HG03103 (cell line): Measurements from ENCODE around the gene SORCS1.

Experiments
- ATAC-seq: cut with Tn5 transposase; IDR thresholded peaks from one replicate; pipeline ENCODE4 v1.9.1; 2021; ENCODE audit warnings: low read depth; ENCODE audit not compliant: unreplicated experiment

SORCS1 gene

DNA sequence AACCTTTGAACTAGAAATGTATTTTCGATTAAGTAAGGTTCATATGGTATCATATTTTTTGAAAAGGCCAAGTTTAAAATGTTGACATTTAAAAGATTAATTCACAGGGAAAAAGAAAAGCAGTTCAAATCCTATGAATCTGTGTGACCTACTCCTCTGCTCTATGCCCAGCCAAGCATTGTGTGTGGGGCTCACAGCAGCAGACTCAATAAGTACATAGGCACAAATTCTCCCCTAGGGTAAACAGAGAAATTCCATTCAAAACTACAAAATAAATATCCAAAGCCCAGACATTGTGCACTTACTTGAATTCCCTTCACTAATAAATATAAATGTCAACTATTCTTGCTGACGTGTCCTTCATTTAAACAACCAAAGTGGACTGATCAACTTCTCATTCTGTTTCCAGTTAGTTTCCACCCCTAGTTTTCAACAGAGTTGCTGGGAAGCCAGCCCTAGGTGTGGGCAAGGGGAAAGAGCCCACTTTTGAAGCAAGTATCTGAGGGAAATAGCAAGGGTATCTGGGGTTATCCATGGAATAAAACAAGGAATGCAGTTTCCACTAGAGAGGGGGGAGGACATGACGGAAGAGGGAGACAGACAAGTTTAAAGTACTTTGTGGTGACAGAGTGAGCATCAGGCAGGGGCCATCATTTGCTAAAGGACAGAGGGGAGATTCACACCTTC is 533.3 kb downstream of the SORCS1 start:
- no peak for ATAC-seq

DNA sequence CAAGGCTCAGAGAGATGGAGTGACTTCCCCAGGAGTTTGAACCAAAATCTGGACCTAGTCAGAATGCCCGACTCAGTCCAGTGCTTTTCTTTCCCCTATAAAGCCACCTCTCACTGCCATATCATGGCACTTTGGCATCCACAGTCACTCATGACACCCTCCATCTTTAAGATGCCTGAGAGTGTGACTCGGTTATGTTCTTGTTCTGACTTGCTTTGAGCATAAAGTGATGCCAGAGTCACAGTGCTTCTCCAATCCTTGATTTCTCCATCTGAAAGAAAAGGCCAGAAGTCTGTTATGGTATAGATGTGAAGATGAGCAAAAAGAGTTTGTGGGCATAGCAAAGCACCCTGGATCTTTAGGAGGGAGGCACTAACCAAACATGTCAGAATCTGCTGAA is 538.1 kb downstream of the SORCS1 start:
- no peak for ATAC-seq

DNA sequence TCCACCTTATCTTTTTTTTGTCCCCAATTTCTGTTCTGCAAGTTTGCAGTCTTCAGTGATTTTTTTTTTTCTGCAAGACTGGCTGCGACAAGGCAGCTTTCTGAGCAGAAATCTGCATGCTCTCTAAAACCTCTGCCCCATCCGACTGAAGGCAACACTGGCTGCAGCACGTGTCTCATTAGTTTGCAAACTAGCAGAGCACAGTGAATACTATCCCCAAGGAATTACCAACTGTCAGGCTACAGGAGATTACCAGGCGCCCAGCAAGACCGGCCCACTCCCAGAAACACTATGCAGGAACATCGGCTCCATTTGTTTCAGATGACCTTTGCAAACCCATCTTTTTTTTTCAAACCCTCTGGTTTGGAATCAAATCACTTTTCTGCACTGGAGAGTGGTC is 538.8 kb downstream of the SORCS1 start:
- no peak for ATAC-seq

DNA sequence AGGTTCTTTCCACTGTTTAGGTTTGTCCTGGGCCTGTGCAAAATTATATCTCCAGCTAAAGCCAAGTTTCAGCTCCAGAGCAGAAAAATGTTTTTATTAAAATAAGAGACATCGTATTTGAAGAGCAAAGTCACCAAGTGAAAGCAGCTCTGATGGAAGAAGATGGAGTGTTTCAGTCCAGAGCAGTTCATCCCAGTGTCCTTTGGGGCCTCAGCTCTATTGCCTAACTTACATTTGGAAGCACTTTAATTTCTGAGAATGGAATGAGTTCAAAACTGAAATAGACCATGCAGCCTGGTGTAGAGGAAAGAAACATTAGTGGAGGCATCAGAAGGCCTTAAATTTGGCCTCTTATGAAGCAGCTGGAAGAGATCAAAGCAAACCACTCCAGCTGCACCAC is 545.2 kb downstream of the SORCS1 start:
- ATAC-seq = no peak

DNA sequence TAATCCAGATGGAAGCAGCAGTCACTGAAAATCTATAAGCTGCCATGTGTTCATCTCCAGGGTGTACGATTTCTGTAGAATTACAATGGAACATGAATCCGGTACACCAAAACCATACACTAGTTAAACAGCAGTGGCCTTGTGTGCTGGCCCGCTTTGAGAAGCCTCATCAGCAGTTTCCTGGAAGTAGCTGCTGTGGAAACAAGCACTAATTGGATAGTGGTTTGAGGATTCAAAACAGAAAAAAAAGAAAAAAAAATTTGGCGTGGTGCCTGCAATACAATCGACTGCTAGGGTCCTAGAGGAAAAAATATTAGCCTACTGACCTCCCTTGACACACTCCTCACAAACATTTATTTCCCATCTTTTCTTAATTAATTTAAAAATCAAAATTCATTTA is 545.9 kb downstream of the SORCS1 start:
- ATAC-seq = no peak

DNA sequence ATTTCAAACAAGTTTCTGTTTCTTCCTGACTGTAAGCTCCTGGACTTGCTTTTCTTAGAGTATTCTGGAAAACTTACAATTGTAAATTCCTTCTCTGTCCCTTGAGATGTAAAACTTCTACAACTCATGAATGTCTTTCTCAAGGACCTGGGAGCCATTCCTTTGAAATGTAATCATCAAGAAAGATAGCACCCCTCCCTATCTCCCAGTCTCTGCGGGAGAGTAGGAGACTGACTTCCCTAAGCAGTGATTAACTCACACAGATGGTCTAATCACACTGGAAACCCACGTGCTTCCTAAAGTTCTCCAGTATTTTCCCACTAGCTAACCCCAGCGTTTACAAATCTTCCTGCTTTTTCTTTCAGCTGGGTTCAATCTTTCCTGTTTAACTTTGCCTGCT is 549.4 kb downstream of the SORCS1 start:
- ATAC-seq = no peak

DNA sequence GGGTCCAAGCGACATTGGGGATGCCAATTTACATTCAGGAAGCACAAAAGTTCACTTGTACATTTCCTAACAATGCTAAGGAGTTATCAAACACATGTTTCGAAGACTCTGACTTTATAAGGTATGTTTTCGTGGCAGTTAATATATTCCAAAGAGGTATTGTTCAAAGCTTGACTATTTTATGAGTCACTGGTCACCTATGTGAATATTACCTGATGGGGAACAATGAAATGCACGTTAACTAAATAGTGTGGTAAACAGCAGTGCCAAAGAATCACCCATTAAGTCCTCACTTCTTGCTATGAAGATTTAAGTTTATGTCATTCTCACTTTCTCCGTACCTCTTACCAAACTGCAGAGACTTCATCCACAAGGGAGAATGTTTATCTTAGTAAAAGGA is 550.2 kb downstream of the SORCS1 start:
- ATAC-seq = no peak

DNA sequence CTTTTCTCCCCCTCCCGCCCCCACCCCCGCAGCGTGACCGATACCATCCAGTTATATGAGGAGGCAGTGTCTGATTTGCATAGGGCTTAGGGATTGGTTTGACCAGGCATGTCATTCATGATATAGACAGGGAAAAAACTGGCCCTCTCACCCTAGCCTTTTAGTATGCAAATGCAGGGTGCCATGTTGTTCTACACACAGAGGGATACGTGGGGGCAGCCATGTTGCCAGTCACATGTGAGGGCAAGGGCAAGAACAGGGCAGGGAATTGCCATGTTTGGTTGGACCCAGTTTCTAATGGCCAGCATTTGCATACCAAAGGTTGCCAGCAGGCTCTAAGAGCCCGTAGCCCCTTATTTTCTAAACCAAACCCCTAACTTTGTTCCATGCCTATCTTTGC is 552.1 kb downstream of the SORCS1 start:
- no peak for ATAC-seq

DNA sequence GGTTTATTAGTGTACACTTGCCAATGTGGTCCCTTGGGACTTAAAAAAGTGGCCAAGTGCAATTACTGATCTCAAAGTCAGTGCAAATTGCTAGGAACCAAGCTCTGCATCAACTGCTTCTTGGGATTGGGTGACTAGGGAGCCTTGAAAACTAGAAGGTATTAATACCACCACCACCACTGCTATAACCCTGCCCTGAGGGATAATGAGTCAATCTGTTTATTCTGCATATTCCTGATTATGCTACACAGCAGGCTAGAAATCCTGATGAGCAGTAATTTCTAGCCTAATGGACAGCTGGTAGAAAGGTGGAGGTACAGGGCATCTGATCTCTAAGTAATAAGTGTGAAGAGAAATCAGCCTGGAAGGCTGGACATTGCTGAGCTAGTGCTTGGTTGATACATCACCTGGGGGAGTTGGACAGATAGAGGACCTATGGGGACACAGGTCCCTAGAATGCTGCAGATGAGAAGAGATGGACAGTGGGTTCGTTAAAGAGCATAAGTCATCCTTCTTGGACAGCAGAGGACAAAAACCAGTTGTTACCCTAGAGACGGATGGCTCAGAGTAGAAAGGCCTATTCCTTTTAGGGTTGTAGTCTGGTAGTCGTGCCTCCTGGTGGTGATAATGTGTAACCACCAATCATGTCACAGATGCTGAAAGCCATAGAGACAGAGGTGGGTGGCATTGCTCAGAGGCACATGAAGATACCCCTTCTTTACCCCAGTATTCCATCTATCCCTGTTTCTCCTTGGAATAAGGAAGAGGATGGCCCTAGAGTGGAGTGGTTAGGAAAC is 554.8 kb downstream of the SORCS1 start:
- ATAC-seq = no peak

DNA sequence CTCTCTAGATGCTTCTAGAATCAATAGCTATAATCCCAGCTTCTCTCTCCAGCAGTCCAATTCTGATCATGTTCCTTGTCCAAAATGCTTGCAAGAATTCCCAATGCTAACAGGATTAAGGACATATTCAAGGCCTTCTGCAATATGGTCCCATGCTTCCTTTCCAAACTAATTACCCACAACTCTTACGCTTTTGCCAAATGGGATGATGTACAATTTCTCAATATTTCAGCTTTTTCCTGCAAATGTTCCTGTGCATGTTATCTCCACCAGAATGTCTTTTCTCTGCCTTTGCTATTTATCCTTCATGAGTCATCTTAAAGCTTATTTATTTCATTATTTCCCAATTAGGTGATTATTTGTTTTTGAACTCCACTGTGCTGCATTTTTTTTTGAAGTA is 556.4 kb downstream of the SORCS1 start:
- no peak for ATAC-seq

DNA sequence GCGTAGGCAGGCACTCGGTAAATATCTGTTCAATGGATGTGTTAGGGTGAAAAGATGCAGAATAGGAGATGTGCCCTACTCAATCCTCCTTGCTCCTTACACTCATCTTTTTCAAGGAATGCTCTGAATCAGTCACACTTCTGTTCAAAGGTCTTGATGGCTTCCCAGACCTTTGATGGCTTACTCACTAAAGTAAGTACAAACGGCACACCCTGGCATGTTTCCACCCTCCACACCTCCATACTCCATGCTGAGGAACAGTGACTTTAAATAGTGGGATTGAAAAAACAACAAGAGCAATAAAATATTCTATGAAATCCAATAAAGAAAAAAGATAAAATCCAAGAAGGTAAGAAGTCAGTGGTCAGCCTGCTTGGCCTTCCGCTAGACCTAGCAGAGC is 569.2 kb downstream of the SORCS1 start:
- no peak for ATAC-seq

DNA sequence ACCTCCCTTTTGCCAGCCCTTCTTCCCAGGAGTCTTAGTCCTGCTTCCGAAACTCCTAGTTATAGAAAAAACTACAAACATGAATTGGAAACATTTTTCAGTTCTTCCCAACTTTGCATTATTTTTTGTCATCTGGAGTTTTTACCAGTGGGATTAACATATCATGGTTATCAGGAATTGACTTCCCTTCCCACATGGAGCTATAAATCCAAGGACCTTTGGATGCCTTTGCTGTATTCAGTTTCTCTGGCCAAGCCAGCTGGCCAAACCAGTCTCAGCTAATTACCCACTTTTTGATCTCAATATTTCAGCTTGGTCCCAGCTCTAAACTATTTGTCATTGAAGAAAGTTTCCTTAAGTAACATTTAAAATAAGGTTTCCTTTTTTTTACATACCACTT is 570.6 kb downstream of the SORCS1 start:
- ATAC-seq = no peak

DNA sequence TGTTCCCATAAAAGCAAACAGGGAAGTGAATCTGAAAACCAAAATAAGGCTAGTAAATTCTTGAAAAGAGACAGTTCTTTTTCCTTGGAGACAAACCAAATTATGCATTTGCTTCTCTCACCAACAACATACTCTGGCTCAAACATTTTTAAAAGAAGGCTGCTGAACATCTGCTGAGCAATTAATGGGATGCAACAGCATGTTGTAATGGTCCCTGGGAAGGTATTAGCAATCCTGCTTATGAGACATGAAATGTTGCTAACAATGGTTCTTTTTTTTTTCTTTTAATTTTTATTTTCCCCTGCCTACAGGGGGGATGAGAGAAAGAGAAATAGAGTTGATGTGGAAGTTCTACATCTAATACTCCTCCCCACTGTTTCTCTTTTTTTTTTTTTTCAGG is 572.1 kb downstream of the SORCS1 start:
- ATAC-seq = no peak

DNA sequence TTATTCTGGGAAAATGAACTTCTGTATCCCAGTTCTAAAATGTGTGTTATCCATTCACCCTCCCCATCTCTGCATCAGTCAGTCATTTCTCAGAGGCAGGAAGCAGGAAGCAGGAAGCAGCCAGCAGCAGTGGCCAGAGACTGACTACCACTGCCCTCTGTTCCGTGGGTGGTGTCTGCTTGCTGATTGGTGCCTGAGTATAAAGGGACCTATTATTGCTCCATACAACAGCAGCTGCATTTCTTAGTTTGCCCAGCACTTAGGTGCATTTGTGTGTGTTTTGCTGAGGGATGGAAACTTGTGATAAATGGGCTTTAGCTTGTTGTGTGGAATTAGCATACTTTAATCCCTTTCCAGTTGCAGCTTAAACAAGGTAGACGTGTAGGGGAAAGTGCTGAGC is 582.2 kb downstream of the SORCS1 start:
- ATAC-seq = no peak

DNA sequence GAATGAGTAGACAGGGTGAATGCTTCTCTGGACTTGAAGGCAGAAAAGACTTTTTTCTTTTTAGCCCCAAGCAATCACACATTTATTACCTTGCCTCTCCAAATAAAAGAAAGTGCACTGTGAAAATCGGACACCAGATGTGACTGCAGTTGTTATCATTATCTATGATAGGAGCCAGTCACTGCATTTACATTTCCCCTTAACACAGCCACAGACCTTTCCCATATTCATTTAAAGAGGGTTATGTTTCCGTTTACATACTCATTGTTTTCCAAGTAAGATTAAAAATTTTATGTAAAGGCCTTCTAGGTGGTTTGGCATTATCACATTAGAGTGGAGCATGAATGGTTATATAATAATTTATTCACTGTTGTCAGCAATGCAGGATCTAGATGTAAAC is 586.8 kb downstream of the SORCS1 start:
- ATAC-seq = no peak

DNA sequence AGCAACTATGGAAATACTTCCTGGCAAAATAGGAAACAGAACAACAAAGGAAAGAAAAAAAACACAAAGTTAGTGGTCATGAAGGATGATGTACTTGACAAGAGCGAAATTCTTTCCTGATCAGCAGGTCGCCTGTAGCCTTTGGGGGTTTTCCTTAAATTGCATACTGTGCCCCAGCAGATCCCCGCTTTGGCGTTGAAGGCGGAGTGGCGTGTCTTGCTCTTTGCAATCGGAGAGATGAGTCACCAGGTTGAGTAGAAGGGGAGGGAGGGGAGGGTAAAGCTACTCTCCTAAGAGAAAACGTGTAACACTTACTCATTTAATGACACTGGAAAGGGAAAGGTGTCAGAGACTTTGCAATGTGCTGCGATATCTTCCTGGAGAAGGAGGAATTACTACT is 587.2 kb downstream of the SORCS1 start:
- no peak for ATAC-seq

DNA sequence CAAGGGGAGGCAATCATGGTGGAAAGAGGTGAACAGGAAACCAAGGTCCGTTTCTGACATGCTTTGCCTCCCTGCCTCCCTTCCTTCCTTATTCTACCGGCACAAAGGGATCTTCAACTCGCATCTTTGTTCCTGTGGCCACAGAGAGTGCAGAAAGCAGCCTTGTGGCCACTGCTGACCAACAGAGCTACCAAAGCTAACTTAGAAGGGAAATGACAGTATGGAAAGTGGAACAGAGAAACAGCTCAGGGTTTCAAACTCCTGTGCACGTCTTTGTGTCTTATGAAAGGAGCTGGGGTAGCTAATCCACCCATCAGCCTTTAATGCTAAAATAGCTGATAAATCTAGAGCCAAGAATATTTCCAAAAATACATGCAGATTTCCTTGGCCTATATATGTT is 588.0 kb downstream of the SORCS1 start:
- no peak for ATAC-seq

DNA sequence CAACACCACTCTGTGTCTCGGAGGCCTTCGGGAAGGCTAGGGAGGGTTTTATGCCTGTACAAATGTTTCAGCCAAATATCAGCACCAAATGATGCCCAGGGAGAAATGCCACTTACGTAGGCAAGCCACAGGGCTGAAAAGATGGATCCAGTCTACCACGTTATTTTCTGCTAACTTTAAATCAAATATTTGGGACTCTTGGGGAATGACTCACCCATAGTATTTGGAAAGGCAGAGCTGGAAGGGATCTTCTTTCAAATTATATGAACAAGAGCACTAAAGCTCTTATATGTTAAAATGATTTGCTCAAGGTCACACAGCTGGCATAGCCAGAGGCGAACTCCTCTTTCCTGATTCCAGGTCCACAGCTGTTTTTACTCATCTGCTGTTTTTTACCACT is 591.4 kb downstream of the SORCS1 start:
- ATAC-seq = no peak

DNA sequence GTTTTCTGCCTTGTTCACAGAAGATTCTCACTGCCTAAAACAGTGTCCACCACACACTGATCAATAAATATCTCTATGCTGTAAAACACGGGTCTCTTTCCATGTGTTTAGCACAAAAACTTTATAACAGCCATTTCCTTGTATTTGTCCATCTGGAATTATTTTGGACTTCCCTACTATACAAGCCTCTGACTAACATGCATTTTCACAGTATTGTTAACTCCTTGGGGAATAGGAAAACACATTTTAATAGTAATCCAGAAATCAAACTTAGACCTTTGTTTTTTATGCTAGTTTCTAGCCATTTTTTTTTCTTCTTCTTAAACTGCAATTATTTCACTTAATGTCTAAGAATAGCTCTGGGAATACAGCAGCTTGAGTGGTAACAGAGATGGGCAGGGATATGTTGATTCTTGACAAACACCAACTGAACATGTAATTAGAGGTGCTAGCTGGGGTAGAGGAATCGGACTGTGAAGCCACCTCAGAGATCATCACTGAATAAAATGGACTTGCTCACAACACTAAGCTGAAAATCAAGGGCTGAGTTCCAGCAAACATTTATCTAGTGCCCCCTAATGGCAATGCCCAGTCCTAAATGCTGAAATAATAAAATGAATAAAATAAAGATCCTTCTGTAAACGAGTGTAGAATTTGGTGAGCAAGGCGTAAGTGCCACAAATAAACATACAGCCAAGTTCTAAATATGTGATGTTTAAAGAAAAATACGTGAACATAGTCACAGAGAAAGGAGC is 593.1 kb downstream of the SORCS1 start:
- no peak for ATAC-seq

DNA sequence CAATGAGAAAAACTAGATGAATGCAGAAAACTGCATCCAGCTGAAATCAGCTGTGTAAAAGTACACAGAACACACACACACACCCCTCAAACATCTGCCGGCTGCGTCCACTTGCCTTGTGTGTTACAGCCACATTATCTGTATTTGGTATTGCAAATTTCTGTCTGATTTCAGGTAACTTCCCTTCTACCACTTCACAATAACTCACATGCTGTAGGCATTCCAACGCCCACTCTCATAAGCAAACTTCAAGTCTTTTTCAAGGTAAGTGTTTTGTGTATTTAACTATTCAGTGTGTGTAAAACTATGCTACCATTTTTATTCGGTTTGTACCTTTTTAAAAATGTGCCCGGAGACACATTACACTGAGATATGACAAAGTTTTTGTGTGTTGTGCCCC is 594.2 kb downstream of the SORCS1 start:
- no peak for ATAC-seq

DNA sequence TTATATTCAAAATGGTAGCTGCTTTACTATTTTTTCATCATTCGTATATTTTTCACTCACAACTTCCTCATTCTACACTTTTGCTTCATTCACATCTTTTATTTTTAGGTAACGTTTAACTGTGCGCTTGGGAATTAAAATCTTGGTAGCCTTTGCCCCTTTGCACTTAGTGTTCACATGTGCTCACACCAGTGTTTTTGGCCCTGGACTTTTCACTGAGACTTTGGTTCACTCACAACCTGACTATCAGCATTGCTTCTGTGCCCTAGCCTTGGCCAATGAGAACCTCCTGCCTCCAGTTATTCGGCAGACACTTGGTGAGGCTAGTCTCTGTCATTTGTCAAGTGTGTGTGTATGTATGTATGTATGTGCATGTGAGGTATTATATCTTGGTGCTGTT is 596.9 kb downstream of the SORCS1 start:
- no peak for ATAC-seq

DNA sequence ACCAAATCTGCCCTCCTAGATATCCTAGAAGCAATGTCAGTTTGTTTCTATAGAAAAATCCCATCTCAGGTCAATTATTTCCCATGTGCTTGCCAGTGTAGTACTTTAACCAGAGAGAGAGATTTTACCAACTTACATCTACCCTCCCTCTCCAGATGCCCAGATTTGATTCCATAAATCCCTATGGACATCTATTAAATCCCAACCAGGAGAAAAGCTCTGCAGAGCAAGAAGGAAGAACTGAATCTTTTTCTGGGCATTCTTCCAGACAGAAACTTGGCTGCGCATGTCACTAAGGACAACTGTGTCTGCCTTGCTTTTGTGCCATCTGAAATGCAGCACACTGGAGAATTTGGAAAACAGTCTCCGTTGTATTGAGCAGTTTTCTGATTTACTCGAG is 597.6 kb downstream of the SORCS1 start:
- no peak for ATAC-seq
